Measurements from ENCODE around the gene COPRS. TPM values are rescaled to one million over a fixed set of nuclear protein-coding genes. Genes with fewer than 3 reads are reported as not detected.

Gene COPRS
- total and polyA plus RNA-seq, 2 donors from 2014 or later = 34.3 to 124 TPM

DNA sequence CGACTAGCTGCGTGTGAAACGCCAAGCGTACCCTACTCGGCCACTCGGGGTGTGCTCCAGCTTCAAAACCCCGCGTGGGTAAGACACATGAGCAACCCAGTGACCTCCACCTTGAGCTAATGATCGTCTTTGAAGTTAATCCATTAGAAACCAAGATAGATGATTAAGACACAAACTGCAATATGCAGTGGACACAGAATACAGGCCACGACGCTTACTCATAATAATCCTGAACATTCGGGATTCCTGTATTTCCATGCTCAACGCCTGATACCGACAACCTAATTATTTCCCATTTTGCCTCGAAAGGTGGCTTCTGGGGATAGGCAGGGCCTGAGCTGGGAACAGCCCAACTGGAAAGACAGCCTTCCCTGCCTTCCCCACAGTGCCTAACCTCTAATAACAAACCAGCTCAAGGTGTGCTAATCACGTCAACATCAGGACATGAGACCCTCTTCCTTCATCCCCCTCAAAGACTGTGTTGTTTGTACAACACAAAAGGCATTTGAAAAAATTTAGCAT, 504 bp upstream of the COPRS start:
- peak overlapping the region; percentile 64 to 77 (median 71) for H3K4me3 ChIP-seq (ENCODE audit: low read length in 3 of 3)
- intact Hi-C loops (cut with DNase I) = no loop called here
- H3K9me3 ChIP-seq (ENCODE audit: control insufficient read depth in 2 of 3, insufficient read depth in 1 of 3, low read length in 3 of 3) = no peaks in the 10 kb centered on the region
- H3K36me3 ChIP-seq (ENCODE audit: control insufficient read depth in 2 of 3, insufficient read depth in 3 of 3, low read length in 3 of 3) = peaks cover 2% of the 10 kb centered on the region in 3 donors
- H3K4me1 ChIP-seq (ENCODE audit: control insufficient read depth in 2 of 3, insufficient read depth in 2 of 3, low read depth in 1 of 3, low read length in 3 of 3) = peaks cover 0 to 16% (median 10%) of the 10 kb centered on the region in 3 donors
- peak in 1 of 5 donors; percentile 0 for DNase-seq
- no peak for FAIRE-seq
- H3K27ac ChIP-seq (ENCODE audit: low read depth in 2 of 2, low read length in 2 of 2) = no peak overlapping the region
- H3K27me3 ChIP-seq (ENCODE audit: control insufficient read depth, insufficient read depth, low read length) = no peaks in the 10 kb centered on the region
- peak overlapping the region in 1 of 3 donors; percentile 55 for H3K9ac ChIP-seq (ENCODE audit: low read length in 3 of 3)
- TF ChIP-seq, protein P1, sequence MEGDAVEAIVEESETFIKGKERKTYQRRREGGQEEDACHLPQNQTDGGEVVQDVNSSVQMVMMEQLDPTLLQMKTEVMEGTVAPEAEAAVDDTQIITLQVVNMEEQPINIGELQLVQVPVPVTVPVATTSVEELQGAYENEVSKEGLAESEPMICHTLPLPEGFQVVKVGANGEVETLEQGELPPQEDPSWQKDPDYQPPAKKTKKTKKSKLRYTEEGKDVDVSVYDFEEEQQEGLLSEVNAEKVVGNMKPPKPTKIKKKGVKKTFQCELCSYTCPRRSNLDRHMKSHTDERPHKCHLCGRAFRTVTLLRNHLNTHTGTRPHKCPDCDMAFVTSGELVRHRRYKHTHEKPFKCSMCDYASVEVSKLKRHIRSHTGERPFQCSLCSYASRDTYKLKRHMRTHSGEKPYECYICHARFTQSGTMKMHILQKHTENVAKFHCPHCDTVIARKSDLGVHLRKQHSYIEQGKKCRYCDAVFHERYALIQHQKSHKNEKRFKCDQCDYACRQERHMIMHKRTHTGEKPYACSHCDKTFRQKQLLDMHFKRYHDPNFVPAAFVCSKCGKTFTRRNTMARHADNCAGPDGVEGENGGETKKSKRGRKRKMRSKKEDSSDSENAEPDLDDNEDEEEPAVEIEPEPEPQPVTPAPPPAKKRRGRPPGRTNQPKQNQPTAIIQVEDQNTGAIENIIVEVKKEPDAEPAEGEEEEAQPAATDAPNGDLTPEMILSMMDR (IDR thresholded peaks at IDR 0.05; ENCODE audit: borderline replicate concordance, extremely low read depth, insufficient read depth) = no peak

DNA sequence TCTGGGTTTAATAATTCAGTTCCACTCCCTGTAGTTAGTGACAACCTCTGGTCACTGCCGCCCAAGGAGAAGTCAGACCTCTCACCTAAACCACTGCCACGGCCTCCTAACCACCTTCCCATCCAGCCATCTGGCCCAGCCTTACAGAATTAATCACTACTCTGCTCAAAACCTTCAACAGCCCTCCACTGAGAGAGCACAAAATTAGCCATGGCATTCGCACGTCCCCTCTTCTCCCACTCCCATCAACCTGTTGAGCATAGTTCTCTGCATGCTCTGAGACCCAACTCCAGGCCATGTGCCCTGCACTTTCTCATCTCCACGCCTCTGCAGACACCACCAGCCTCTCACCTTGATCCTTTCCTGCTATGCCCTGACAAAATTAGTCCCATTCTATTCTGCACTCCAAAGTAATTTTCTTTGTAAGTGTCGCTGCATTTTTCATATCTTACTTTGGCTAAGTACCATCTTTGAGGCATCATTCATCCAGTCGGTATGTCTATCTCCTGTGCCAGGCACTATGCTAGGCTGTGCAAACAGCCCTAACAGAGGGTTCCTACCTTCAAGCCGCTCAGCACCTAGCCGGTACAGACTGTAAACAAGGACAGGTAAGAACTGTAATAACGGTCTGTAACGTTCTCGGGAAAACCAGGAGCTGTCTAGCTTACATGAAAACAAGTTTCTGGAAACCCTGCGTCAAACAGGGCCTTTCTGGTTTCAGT, 963 bp downstream of the COPRS start:
- DNase-seq (no peak), FAIRE-seq (no peak)
- peaks cover 0 to 18% (median 10%) of the 10 kb centered on the region in 3 donors for H3K4me1 ChIP-seq (ENCODE audit: control insufficient read depth in 2 of 3, insufficient read depth in 2 of 3, low read depth in 1 of 3, low read length in 3 of 3)
- no peaks in the 10 kb centered on the region for H3K27me3 ChIP-seq (ENCODE audit: control insufficient read depth, insufficient read depth, low read length)
- H3K36me3 ChIP-seq (ENCODE audit: control insufficient read depth in 2 of 3, insufficient read depth in 3 of 3, low read length in 3 of 3) = peaks cover 0 to 2% (median under 1%) of the 10 kb centered on the region in 3 donors
- TF ChIP-seq, protein P1 (IDR thresholded peaks at IDR 0.05; ENCODE audit: borderline replicate concordance, extremely low read depth, insufficient read depth) = no peak
- H3K9ac ChIP-seq (ENCODE audit: low read length in 3 of 3) = peak overlapping the region in 2 of 3 donors; percentile 45 to 68
- H3K9me3 ChIP-seq (ENCODE audit: control insufficient read depth in 2 of 3, insufficient read depth in 1 of 3, low read length in 3 of 3) = no peaks in the 10 kb centered on the region
- intact Hi-C loops (cut with DNase I) = no loop called here
- peak overlapping the region; percentile 65 to 84 (median 69) for H3K4me3 ChIP-seq (ENCODE audit: low read length in 3 of 3)
- peak overlapping the region; percentile 18 to 47 for H3K27ac ChIP-seq (ENCODE audit: low read depth in 2 of 2, low read length in 2 of 2)

DNA sequence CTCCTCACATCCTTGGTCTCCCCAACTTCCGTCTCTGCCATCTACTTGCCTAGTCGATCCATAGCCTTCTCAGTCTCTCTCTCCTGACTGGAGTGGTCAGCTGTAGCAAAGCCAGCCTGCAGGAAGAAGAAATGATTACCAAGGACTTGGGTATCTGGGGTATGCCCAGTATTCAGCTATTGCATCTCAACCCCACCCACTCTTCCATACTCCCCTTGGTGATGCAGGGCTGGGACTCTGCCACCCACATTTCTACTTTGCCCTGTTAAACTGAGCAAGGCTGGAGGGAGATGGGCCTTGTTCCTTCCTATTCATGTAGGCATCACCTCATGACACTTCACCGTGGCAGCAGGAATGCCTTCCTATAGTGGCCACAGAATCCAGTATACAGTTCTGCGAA, 2.3 kb downstream of the COPRS start:
- H3K4me3 ChIP-seq (ENCODE audit: low read length in 3 of 3) = no peak overlapping the region
- FAIRE-seq = no peak
- H3K4me1 ChIP-seq (ENCODE audit: control insufficient read depth in 2 of 3, insufficient read depth in 2 of 3, low read depth in 1 of 3, low read length in 3 of 3) = peaks cover 0 to 18% (median 10%) of the 10 kb centered on the region in 3 donors
- H3K36me3 ChIP-seq (ENCODE audit: control insufficient read depth in 2 of 3, insufficient read depth in 3 of 3, low read length in 3 of 3) = peaks cover 0 to 12% (median 4%) of the 10 kb centered on the region in 3 donors
- TF ChIP-seq, protein P1 (IDR thresholded peaks at IDR 0.05; ENCODE audit: borderline replicate concordance, extremely low read depth, insufficient read depth) = no peak
- H3K27ac ChIP-seq (ENCODE audit: low read depth in 2 of 2, low read length in 2 of 2) = no peak overlapping the region
- DNase-seq = no peak
- H3K9me3 ChIP-seq (ENCODE audit: control insufficient read depth in 2 of 3, insufficient read depth in 1 of 3, low read length in 3 of 3) = no peaks in the 10 kb centered on the region
- H3K27me3 ChIP-seq (ENCODE audit: control insufficient read depth, insufficient read depth, low read length) = no peaks in the 10 kb centered on the region
- intact Hi-C loops (cut with DNase I) = no loop called here
- H3K9ac ChIP-seq (ENCODE audit: low read length in 3 of 3) = no peak overlapping the region
